SK-N-SH treated with all-trans-retinoic acid at 6 μM for 48 hours (cell line): ENCODE results near the gene SLC35F3.

Experiments
- ATAC-seq: fragments of 200-7000 bp; cut with Tn5 transposase; 3 replicates; pipeline ENCODE4 v1.9.1; 2020; ENCODE audit warnings: mild to moderate bottlenecking, moderate library complexity
- ARNTL ChIP-seq: fragments of 450-650 bp; formaldehyde crosslinking; IDR thresholded peaks from 2 replicates; pipeline ENCODE4 v1.5.0; 2020; ENCODE audit warnings: low read depth, mild to moderate bottlenecking, moderate library complexity, borderline replicate concordance
- BACH2 ChIP-seq: fragments of 250-450 bp; sonication (Bioruptor Pico); IDR thresholded peaks from 2 replicates; pipeline ENCODE4 v1.9.0; 2021; ENCODE audit warnings: mild to moderate bottlenecking, borderline replicate concordance
- CSRNP3 ChIP-seq: fragments of 250-450 bp; sonication (Bioruptor Pico); IDR thresholded peaks from 2 replicates; pipeline ENCODE4 v1.5.1; 2021; ENCODE audit warnings: mild to moderate bottlenecking, moderate library complexity
- ESRRG ChIP-seq: fragments of 250-450 bp; sonication (Bioruptor Pico); IDR thresholded peaks from 2 replicates; pipeline ENCODE4 v1.6.1; 2021; ENCODE audit warnings: mild to moderate bottlenecking
- ISL1 ChIP-seq: fragments of 250-450 bp; sonication (Bioruptor Pico); IDR thresholded peaks from 2 replicates; pipeline ENCODE4 v2.1.2; 2022; ENCODE audit warnings: mild to moderate bottlenecking, moderate library complexity
- OSR1 ChIP-seq: fragments of 250-450 bp; sonication (Bioruptor Pico); IDR thresholded peaks from 2 replicates; pipeline ENCODE4 v1.8.0; 2022; ENCODE audit warnings: moderate library complexity, mild to moderate bottlenecking, inconsistent platforms
- RARB ChIP-seq: fragments of 250-450 bp; sonication (Bioruptor Pico); IDR thresholded peaks from 2 replicates; pipeline ENCODE4 v1.8.0; 2021; ENCODE audit warnings: mild to moderate bottlenecking, moderate library complexity
- SNAI2 ChIP-seq: fragments of 250-450 bp; sonication (Bioruptor Pico); IDR thresholded peaks from 2 replicates; pipeline ENCODE4 v1.5.0; 2020; ENCODE audit warnings: mild to moderate bottlenecking, moderate library complexity
- TCF4 ChIP-seq: fragments of 250-450 bp; sonication (Bioruptor Pico); IDR thresholded peaks from 2 replicates; pipeline ENCODE4 v1.8.0; 2021; ENCODE audit warnings: mild to moderate bottlenecking, moderate library complexity, borderline replicate concordance
- TOX ChIP-seq: fragments of 250-450 bp; sonication (Bioruptor Pico); IDR thresholded peaks from 2 replicates; pipeline ENCODE4 v1.8.0; 2021; ENCODE audit warnings: mild to moderate bottlenecking, moderate library complexity, borderline replicate concordance
- ZC3H10 ChIP-seq: fragments of 250-450 bp; sonication (Bioruptor Pico); IDR thresholded peaks from 2 replicates; pipeline ENCODE4 v1.5.1; 2021; ENCODE audit warnings: mild to moderate bottlenecking, moderate library complexity
- ZFP3 ChIP-seq: fragments of 250-450 bp; sonication (Bioruptor Pico); IDR thresholded peaks from 2 replicates; pipeline ENCODE4 v1.5.0; 2020; ENCODE audit warnings: mild to moderate bottlenecking, moderate library complexity
- ZFP30 ChIP-seq: fragments of 450-650 bp; formaldehyde crosslinking; IDR thresholded peaks from 2 replicates; pipeline ENCODE4 v1.5.0; 2022; ENCODE audit warnings: mild to moderate bottlenecking, moderate library complexity
- ZNF565 ChIP-seq: fragments of 450-650 bp; formaldehyde crosslinking; conservative IDR thresholded peaks from 2 replicates; pipeline ENCODE4 v1.5.0; 2020; ENCODE audit warnings: low read depth, mild to moderate bottlenecking, moderate library complexity
- ZNF70 ChIP-seq: fragments of 450-650 bp; formaldehyde crosslinking; IDR thresholded peaks from 2 replicates; pipeline ENCODE4 v1.5.0; 2020; ENCODE audit warnings: mild to moderate bottlenecking, moderate library complexity
- ZNF8 ChIP-seq: fragments of 450-650 bp; formaldehyde crosslinking; IDR thresholded peaks from 2 replicates; pipeline ENCODE4 v1.5.0; 2020; ENCODE audit warnings: mild to moderate bottlenecking, moderate library complexity
- TF ChIP-seq, protein P1 (sequence below): fragments of 250-450 bp; sonication (Bioruptor Pico); IDR thresholded peaks from 2 replicates; pipeline ENCODE4 v1.5.0; 2020; ENCODE audit warnings: mild to moderate bottlenecking, moderate library complexity
- TF ChIP-seq, protein P2 (sequence below): fragments of 250-450 bp; sonication (Bioruptor Pico); IDR thresholded peaks from 2 replicates; pipeline ENCODE4 v1.8.0; 2021; ENCODE audit warnings: low read depth, mild to moderate bottlenecking, moderate library complexity, borderline replicate concordance
- TF ChIP-seq, protein P3 (sequence below): fragments of 250-450 bp; sonication (Bioruptor Pico); IDR thresholded peaks from 2 replicates; pipeline ENCODE4 v1.8.0; 2020; ENCODE audit warnings: mild to moderate bottlenecking, moderate library complexity, borderline replicate concordance

The SLC35F3 gene

DNA sequence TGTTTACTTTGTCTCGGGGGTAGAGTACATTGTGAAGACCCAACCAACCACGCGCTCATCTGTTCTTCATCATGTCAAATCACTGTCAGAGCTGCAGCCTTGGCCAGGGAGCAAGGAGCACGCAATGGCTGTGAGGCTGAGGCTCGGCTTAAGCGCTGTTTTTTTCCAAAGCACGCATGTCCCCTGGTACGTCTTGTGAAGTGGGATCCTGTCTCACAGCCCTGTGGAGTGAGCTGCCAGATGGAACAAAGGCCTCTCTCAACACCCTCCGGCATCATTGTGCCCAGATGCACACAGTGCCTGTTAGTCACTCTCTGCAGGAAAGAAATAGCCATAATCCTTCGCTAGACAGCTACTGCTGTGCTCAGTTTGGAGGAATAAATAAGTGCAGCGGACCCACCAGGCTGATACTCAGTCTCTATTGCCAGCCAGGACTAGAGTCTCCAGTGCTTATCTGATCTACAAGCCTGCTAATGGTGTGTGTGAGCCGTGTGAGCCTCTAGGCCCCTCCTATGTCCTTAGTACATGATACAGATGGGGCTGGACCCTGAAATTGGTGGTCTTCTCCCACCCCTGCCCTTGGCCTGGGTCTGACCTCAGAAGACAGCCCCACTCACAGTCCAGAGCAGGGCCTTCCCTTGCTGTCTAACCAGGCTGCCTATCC lies 377.5 kb downstream of the SLC35F3 start:
- TF ChIP-seq TOX: no peak
- no peak for TF ChIP-seq ZFP30 (CRISPR knock-in tag)
- TF ChIP-seq ZFP3 (CRISPR knock-in tag): no peak
- TF ChIP-seq ZC3H10 (CRISPR knock-in tag): no peak
- no peak for TF ChIP-seq ISL1 (CRISPR knock-in tag)
- no peak for TF ChIP-seq SNAI2
- no peak for TF ChIP-seq RARB
- TF ChIP-seq ZNF8 (CRISPR knock-in tag): peak; percentile 92
- TF ChIP-seq, protein P1, sequence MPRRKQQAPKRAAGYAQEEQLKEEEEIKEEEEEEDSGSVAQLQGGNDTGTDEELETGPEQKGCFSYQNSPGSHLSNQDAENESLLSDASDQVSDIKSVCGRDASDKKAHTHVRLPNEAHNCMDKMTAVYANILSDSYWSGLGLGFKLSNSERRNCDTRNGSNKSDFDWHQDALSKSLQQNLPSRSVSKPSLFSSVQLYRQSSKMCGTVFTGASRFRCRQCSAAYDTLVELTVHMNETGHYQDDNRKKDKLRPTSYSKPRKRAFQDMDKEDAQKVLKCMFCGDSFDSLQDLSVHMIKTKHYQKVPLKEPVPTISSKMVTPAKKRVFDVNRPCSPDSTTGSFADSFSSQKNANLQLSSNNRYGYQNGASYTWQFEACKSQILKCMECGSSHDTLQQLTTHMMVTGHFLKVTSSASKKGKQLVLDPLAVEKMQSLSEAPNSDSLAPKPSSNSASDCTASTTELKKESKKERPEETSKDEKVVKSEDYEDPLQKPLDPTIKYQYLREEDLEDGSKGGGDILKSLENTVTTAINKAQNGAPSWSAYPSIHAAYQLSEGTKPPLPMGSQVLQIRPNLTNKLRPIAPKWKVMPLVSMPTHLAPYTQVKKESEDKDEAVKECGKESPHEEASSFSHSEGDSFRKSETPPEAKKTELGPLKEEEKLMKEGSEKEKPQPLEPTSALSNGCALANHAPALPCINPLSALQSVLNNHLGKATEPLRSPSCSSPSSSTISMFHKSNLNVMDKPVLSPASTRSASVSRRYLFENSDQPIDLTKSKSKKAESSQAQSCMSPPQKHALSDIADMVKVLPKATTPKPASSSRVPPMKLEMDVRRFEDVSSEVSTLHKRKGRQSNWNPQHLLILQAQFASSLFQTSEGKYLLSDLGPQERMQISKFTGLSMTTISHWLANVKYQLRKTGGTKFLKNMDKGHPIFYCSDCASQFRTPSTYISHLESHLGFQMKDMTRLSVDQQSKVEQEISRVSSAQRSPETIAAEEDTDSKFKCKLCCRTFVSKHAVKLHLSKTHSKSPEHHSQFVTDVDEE (CRISPR knock-in tag): peak; percentile 82; the same call in 1 of the 2 replicates
- TF ChIP-seq, protein P2, sequence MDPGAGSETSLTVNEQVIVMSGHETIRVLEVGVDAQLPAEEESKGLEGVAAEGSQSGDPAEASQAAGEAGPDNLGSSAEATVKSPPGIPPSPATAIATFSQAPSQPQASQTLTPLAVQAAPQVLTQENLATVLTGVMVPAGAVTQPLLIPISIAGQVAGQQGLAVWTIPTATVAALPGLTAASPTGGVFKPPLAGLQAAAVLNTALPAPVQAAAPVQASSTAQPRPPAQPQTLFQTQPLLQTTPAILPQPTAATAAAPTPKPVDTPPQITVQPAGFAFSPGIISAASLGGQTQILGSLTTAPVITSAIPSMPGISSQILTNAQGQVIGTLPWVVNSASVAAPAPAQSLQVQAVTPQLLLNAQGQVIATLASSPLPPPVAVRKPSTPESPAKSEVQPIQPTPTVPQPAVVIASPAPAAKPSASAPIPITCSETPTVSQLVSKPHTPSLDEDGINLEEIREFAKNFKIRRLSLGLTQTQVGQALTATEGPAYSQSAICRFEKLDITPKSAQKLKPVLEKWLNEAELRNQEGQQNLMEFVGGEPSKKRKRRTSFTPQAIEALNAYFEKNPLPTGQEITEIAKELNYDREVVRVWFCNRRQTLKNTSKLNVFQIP (CRISPR knock-in tag): no peak
- TF ChIP-seq TCF4: peak; percentile 30; the same call in 1 of the 2 replicates
- TF ChIP-seq ZNF70 (CRISPR knock-in tag): no peak
- no peak for TF ChIP-seq BACH2 (CRISPR knock-in tag)
- TF ChIP-seq ARNTL (CRISPR knock-in tag): no peak
- peak; percentile 63 for ATAC-seq

- no peak for ATAC-seq
- no peak for TF ChIP-seq ZNF565 (CRISPR knock-in tag)
- no peak for TF ChIP-seq ZNF70 (CRISPR knock-in tag)
- no peak for TF ChIP-seq ISL1 (CRISPR knock-in tag)
- TF ChIP-seq, protein P1 (CRISPR knock-in tag): no peak
- TF ChIP-seq TOX: no peak
- no peak for TF ChIP-seq CSRNP3 (CRISPR knock-in tag)
- no peak for TF ChIP-seq ZC3H10 (CRISPR knock-in tag)
- TF ChIP-seq ZNF8 (CRISPR knock-in tag): no peak
- TF ChIP-seq, protein P2 (CRISPR knock-in tag): no peak
- TF ChIP-seq, protein P3, sequence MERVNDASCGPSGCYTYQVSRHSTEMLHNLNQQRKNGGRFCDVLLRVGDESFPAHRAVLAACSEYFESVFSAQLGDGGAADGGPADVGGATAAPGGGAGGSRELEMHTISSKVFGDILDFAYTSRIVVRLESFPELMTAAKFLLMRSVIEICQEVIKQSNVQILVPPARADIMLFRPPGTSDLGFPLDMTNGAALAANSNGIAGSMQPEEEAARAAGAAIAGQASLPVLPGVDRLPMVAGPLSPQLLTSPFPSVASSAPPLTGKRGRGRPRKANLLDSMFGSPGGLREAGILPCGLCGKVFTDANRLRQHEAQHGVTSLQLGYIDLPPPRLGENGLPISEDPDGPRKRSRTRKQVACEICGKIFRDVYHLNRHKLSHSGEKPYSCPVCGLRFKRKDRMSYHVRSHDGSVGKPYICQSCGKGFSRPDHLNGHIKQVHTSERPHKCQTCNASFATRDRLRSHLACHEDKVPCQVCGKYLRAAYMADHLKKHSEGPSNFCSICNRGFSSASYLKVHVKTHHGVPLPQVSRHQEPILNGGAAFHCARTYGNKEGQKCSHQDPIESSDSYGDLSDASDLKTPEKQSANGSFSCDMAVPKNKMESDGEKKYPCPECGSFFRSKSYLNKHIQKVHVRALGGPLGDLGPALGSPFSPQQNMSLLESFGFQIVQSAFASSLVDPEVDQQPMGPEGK (CRISPR knock-in tag): no peak
- TF ChIP-seq OSR1 (CRISPR knock-in tag): no peak
- TF ChIP-seq ESRRG: no peak
- TF ChIP-seq RARB: no peak
Observed at GRCh38 chr1:234286206-234286605, 381.7 kb downstream of the SLC35F3 start.
